Mucosa of stomach (tissue), 1 donor: ENCODE measurements around the gene VSTM2B.

Experiments used
- H3K27me3 ChIP-seq: one replicate; pipeline ENCODE4 v1.7.0; 2013; ENCODE audit warnings: mild to moderate bottlenecking, low read length; ENCODE audit not compliant: control insufficient read depth, insufficient read depth
- H3K36me3 ChIP-seq: one replicate; pipeline ENCODE4 v1.7.0; 2013; ENCODE audit warnings: low read length; ENCODE audit not compliant: control insufficient read depth, insufficient read depth
- H3K4me1 ChIP-seq: one replicate; pipeline ENCODE4 v1.7.0; 2013; ENCODE audit warnings: mild to moderate bottlenecking, low read length; ENCODE audit not compliant: control insufficient read depth, insufficient read depth
- H3K4me3 ChIP-seq: one replicate; pipeline ENCODE4 v1.7.0; 2013; ENCODE audit warnings: low read length
- H3K9ac ChIP-seq: one replicate; pipeline ENCODE4 v1.7.0; 2013; ENCODE audit warnings: mild to moderate bottlenecking, low read length, moderate library complexity
- H3K9me3 ChIP-seq: one replicate; pipeline ENCODE4 v1.7.0; 2013; ENCODE audit warnings: mild to moderate bottlenecking, low read length, moderate library complexity; ENCODE audit not compliant: control insufficient read depth
- donor health status: Pancreatic carcinoma.

The VSTM2B gene

DNA sequence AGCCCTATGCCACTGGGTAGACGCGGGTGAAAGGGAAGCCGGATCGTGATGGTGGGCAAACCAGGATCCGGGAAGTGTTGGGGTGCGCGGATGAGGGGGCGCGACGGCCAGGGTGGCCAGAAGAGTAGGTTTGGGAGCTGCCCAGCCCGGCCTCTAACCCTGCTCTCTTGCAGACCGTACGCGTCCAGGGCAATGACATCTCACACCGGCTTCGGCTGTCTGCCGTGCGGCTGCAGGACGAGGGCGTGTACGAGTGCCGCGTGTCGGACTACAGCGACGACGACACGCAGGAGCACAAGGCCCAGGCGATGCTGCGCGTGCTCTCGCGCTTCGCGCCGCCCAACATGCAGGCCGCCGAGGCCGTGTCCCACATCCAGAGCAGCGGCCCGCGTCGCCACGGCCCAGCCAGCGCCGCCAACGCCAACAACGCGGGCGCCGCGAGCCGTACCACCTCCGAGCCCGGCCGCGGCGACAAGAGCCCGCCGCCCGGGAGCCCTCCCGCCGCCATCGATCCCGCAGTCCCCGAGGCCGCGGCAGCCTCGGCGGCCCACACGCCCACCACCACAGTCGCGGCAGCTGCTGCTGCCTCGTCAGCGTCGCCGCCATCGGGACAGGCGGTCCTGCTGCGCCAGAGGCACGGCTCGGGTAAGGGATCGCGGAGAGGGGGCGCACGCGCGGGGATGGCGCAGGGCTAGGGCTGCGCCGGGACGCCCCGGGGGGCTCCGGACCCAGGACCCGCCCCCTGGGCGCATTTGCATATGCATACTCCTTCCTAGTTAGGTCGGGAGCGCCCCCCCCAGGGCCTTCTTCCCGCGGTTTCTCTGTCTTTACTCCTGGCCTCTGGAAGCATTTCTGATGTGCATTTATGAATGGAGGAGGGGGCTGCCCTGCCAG is 4.1 kb downstream of the VSTM2B start:
- H3K4me3 ChIP-seq, result no peak overlapping the region
- no peak overlapping the region for H3K9ac ChIP-seq
- no peaks in the 10 kb centered on the region for H3K4me1 ChIP-seq
- no peaks in the 10 kb centered on the region for H3K9me3 ChIP-seq
- no peaks in the 10 kb centered on the region for H3K36me3 ChIP-seq
- peaks cover 65% of the 10 kb centered on the region for H3K27me3 ChIP-seq

DNA sequence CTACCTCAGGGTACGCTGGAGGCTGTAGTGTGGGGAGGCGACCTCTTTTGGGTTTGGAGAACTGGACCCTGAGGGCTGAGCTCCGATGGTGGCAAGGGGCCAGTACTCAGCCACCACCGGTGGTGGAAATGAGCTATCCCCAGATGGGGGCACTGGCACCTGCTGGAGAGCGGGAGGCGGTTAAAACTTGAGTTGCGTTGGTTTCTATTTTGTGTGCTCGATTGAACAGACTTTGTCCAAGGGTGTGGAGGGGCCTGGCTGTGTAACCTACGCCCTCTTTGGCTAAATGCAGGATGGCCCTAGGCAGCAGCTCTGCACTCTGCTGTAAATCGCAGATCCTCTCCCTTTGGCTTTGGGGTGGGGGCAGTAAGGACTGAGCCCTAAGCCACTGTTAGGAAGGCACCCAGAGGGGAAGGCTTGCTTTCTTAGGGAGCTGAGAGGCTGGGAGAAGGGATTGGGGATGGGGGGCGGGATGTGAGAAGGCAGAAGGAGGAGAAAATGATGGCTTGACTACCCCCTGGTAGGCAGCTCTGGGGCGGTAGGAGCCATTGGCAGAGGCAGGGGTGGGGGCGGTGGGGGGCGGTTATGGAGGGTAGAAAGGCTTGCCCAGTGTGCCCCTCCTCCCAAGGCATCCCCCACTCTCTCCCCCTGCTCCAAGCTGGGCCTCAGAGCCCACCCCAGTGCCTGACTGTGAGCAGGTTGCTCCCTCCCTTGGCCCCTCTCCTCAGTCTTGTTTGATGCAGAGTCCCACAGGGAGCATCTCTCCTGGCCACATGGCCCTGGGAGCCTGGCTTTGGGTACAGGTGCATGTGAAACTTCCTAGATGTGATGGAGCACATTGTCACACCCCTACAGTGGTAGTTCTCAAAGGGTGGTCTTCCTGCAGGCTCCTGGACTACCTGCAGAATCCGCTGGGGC is 5.0 kb downstream of the VSTM2B start:
- Histone ChIP-seq H3K27me3 (peaks cover 64% of the 10 kb centered on the region), H3K9ac (no peak overlapping the region), H3K36me3 (no peaks in the 10 kb centered on the region), H3K4me1 (no peaks in the 10 kb centered on the region), H3K4me3 (no peak overlapping the region), H3K9me3 (no peaks in the 10 kb centered on the region)

DNA sequence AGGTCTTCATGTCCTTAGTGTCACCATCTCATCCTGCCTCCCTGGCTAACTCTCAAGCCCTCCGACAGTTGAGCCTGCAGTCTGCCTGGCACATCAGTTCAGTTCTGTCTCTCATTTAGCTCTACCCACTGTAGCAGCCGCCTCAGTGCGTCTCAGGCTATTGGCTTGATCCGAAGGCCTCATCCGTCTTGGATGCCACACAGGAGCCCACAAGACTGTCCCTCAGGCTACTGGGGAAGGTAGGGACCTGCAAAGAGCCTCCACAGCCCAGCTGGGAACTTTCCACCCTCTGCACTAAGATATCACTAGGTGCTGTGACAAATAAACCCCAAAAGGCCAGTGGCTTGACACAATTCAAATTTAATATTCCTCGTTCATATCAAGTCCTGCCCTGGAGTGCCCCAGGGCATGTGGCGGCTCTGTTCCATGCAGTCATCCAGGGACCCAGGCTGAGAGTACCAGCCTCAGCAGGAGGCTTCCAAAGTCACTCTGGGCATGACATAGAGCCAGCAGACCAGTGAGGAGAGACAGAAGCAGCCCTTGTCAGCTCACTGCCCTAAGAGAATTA is 5.7 kb downstream of the VSTM2B start:
- H3K4me3 ChIP-seq, result no peak overlapping the region
- no peaks in the 10 kb centered on the region for H3K9me3 ChIP-seq
- H3K36me3 ChIP-seq, result no peaks in the 10 kb centered on the region
- peaks cover 58% of the 10 kb centered on the region for H3K27me3 ChIP-seq
- H3K9ac ChIP-seq, result no peak overlapping the region
- H3K4me1 ChIP-seq, result no peaks in the 10 kb centered on the region

DNA sequence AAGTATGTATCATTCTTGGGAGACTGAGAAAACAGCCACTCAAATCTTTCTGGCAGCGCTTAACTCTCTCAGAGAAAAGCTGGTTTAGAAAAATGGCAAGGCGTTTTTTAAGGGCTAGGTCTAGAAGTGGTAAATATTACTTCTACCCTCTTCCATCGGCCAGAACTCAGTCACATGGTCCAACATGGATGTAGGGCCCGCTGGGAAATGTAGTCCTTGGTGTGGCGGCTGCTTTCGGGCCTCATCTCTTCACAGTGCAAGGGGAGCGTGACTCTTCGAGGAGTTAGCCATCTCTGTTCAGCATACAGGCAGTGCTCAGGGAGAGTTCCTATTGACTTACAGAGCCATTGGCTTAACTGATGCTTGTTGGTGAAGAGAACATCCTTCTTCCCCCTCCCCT is 6.3 kb downstream of the VSTM2B start:
- Histone ChIP-seq H3K36me3 (no peaks in the 10 kb centered on the region), H3K4me3 (no peak overlapping the region), H3K4me1 (no peaks in the 10 kb centered on the region), H3K9me3 (no peaks in the 10 kb centered on the region), H3K9ac (no peak overlapping the region), H3K27me3 (peaks cover 53% of the 10 kb centered on the region)

DNA sequence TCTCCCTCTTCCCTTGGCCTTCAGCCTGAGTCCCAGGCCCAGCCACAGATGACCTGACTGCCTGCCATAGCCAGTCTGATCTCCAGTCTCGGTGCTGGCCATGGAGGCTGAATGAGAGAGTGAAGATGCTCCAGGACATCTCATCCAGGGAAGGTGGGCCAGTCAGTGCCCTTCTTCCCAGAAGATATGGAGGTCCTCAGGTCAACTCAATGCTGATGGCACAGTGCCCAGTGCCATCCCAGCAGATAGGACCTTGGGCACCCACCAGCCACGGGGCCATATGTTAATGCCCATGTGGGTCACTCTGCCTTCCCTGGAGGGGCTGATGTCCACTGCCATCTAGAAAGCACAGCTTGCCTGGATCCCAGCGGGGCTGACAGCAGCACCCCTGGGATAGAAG is 7.2 kb downstream of the VSTM2B start:
- peaks cover 44% of the 10 kb centered on the region for H3K27me3 ChIP-seq
- no peaks in the 10 kb centered on the region for H3K9me3 ChIP-seq
- no peaks in the 10 kb centered on the region for H3K36me3 ChIP-seq
- H3K9ac ChIP-seq, result no peak overlapping the region
- no peaks in the 10 kb centered on the region for H3K4me1 ChIP-seq
- no peak overlapping the region for H3K4me3 ChIP-seq

DNA sequence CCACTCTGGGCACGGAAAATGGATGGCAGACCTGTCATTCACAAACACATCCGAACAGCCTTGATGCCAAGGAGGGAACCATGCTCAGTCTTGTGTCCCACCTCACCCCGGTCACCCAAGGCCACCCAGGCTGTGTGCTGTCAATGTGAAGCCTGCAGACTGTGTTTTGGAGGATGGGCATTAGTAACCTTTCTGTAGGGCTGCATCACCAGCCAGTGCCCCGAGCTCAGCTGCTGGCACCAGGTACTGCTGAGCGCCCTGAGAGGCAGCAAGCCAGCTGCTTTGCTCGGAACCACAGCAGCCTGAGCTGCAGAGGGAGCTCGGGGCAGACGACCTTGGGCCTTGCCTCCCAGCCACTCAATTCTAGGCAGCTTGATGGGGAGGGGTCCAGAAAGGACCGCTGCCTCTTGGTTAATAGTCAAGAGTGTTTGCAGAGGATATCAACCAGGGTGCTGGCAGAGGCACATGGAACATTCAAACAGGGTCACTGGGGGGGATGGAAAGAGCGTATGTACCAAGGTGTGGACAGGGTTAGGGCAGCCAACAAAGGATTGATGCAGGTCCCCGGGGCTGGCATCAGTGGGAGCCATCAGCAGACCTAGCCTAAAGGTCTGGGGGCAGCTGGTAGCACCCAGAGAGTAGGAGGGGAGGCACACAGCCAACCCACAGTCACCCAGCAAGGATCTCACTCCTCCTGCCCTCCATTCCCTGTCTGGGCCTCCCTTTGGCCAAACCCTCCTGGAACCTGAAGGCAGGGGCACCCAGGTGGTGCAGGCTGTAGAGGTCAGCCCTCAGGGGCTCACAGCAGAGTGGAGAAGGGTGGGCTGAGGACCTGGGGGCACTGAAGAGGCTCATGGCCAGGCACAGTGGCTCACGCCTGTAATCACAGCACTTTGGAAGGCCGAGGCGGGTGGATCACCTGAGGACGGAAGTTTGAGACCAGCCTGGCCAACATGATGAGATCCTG is 8.1 kb downstream of the VSTM2B start:
- Histone ChIP-seq H3K4me3 (no peak overlapping the region), H3K9ac (no peak overlapping the region), H3K4me1 (no peaks in the 10 kb centered on the region), H3K36me3 (no peaks in the 10 kb centered on the region), H3K27me3 (peaks cover 35% of the 10 kb centered on the region), H3K9me3 (no peaks in the 10 kb centered on the region)

DNA sequence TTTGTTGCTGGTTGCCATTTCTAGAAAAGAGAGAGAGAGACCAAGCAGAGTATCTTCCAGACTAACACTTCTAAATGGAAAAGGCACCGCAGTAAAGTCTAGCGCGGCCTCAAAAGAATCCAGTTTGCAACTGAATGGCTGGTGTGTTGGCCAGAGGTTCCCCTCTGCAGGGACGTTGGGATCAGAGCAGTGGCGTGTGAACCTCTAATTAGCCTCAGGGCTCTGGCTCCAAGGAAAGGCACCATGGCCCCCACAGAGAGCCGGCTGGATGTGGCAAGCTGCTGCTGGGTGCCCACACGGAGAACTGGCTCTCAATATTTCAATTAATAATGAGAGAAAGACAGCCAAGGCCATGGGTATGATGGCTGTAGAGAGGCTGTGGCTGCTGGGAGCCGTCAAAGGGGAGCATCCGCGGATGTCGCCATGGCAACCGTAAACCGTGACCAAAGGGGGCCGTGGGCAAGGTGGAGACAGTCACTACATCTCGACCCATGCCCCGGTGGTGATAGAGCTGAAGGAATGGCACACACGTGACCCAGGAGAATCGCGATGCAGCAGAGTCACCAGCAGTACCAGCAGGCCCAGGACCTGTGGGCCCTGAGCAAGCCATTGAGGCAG is 9.5 kb downstream of the VSTM2B start:
- Histone ChIP-seq H3K27me3 (peaks cover 21% of the 10 kb centered on the region), H3K36me3 (no peaks in the 10 kb centered on the region), H3K9ac (no peak overlapping the region), H3K4me3 (no peak overlapping the region), H3K9me3 (no peaks in the 10 kb centered on the region), H3K4me1 (no peaks in the 10 kb centered on the region)

DNA sequence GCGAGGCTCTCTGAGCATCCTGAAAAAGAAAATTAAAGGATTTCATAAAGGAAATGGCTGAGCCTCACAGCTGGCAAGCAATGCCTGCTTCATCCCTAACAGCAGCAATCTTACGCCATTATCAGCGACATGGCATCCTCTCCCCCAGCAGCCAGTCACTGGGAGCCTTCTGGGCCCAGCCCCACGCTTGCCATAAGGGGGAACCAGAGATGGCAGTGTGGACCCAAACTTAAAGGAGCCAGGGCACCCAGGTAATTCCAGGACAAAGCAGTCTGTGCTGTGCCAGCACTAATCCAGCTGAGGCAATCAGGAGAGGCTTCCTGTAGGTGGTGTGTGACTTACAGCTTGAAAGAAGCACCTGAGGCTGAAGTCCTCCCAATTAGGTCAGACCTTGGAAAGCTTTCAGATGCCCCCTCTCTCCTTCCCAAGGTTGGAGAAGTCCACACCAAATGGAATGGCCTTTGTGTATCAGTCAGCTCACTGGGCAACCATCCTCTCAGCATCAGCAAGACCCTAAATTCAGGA is 10.3 kb downstream of the VSTM2B start:
- no peaks in the 10 kb centered on the region for H3K9me3 ChIP-seq
- no peak overlapping the region for H3K4me3 ChIP-seq
- no peak overlapping the region for H3K9ac ChIP-seq
- H3K36me3 ChIP-seq, result no peaks in the 10 kb centered on the region
- H3K27me3 ChIP-seq, result peaks cover 16% of the 10 kb centered on the region
- no peaks in the 10 kb centered on the region for H3K4me1 ChIP-seq

DNA sequence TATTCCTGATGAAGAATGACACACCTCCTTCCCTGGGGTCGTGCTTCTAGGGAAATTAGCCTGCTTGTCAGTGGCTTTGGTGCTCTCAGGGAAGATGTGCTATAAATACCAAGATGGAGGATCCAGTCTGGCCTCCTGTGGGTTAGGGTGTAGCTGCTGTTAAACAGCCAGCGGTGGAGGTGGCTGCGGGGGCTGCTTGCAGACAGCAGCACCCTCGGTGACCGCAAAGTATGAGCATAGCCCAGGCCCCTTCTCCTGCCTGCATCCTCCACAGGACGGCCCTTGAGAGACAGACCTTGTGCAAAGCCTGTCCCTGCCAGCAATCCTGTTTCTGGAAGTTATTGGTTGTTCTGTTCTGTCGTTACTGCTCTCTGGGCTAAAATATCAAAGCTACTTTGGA is 11.4 kb downstream of the VSTM2B start:
- Histone ChIP-seq H3K4me3 (no peak overlapping the region), H3K9me3 (no peaks in the 10 kb centered on the region), H3K9ac (no peak overlapping the region), H3K4me1 (no peaks in the 10 kb centered on the region), H3K27me3 (peaks cover 9% of the 10 kb centered on the region), H3K36me3 (no peaks in the 10 kb centered on the region)

DNA sequence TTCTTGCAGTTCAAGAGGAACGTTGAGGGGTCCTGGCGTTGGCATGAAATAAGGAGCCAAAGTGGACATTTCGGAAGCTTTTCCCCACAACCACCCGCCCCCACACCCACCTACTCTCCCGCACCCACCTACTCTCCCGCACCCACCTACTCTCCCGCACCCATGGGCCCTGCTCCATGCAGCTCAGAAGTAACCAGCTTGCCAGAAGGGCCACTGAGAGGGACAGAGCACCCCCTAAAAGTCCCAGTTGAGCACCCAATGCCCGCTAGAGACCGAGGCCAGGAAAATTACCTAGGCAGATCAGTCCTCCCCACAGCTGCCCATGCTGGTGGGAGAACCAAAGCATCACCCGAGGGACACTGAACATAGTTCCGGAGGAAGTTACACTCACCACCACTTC is 11.8 kb downstream of the VSTM2B start:
- Histone ChIP-seq H3K36me3 (no peaks in the 10 kb centered on the region), H3K27me3 (peaks cover 8% of the 10 kb centered on the region), H3K9me3 (no peaks in the 10 kb centered on the region), H3K4me3 (no peak overlapping the region), H3K9ac (no peak overlapping the region), H3K4me1 (no peaks in the 10 kb centered on the region)

DNA sequence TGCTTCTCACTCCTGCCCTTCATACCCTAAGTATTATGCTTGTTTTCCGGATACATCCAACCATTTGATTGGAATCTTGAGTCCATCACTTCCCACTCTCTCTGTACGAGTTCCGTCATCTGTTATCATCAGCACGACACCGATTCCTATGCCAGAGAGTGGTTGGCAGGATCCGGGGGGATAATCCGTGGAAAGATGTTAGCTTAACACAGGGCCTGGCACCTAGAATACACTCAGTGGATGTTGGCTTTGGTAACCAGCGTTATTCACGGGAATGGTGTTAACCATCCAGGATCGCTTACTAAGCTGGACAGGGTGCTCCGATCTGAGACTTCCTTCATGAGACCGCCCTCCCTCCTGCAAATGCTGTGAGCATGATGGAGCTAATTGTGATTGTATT is 12.4 kb downstream of the VSTM2B start:
- Histone ChIP-seq H3K9ac (no peak overlapping the region), H3K9me3 (no peaks in the 10 kb centered on the region), H3K27me3 (peaks cover 5% of the 10 kb centered on the region), H3K4me1 (no peaks in the 10 kb centered on the region), H3K36me3 (no peaks in the 10 kb centered on the region), H3K4me3 (no peak overlapping the region)
